IPS-NIHi7 (cell line): ENCODE results near the gene KCTD11.
"Not testable (repeated sequence)": the region's sequence is repeated elsewhere in the genome, so short reads cannot be mapped to it uniquely, and the experiment has no call there.

Experiments
- DNase-seq: peaks from one replicate; pipeline ENCODE4 v3.0.0; 2012; ENCODE audit warnings: mixed read lengths; ENCODE audit errors: extremely low spot score

Gene KCTD11

GRCh38 chr17:7343250-7343649, 8.7 kb upstream of the KCTD11 start:
- no peak for DNase-seq

GRCh38 chr17:7346761-7347614, 5.0 kb upstream of the KCTD11 start:
- DNase-seq, result no peak

- no peak for DNase-seq
Measured at GRCh38 chr17:7347630-7348477, 4.1 kb upstream of the KCTD11 start.

GRCh38 chr17:7348478-7349242, 3.3 kb upstream of the KCTD11 start:
- no peak for DNase-seq

GRCh38 chr17:7352503-7352889, 534 bp downstream of the KCTD11 start:
- DNase-seq, result no peak

- no peak for DNase-seq
Measured at GRCh38 chr17:7352910-7353635, 1.1 kb downstream of the KCTD11 start.

GRCh38 chr17:7354262-7354843, 2.4 kb downstream of the KCTD11 start:
- DNase-seq, result no peak

- DNase-seq, result no peak
Measured at GRCh38 chr17:7355053-7355452, 3.1 kb downstream of the KCTD11 start, which contains the start of gene TMEM95. TMEM95 (plus strand) TSS chr17:7355156; CDS start chr17:7355205, 49 bp downstream.

- DNase-seq, result no peak
Measured at GRCh38 chr17:7355573-7355972, 3.6 kb downstream of the KCTD11 start.

- peak; percentile 93 for DNase-seq
Measured at GRCh38 chr17:7356072-7356549, 4.1 kb downstream of the KCTD11 start.

- DNase-seq, result no peak
Measured at GRCh38 chr17:7356756-7357155, 4.8 kb downstream of the KCTD11 start.

GRCh38 chr17:7357381-7357780, 5.4 kb downstream of the KCTD11 start:
- no peak for DNase-seq

- DNase-seq, result no peak
Measured at GRCh38 chr17:7361906-7362305, 9.9 kb downstream of the KCTD11 start.

- DNase-seq, result no peak
Measured at GRCh38 chr17:7363311-7363710, 11.3 kb downstream of the KCTD11 start.

GRCh38 chr17:7365963-7366362, 14.0 kb downstream of the KCTD11 start:
- DNase-seq, result not testable (repeated sequence)

- DNase-seq, result peak; percentile 42
Measured at GRCh38 chr17:7367083-7367482, 15.1 kb downstream of the KCTD11 start.

GRCh38 chr17:7367918-7368598, 16.1 kb downstream of the KCTD11 start:
- DNase-seq, result no peak

- not testable (repeated sequence) for DNase-seq
Measured at GRCh38 chr17:7368599-7368994, 16.6 kb downstream of the KCTD11 start.

GRCh38 chr17:7369825-7370224, 17.9 kb downstream of the KCTD11 start:
- DNase-seq, result no peak

- no peak for DNase-seq
Measured at GRCh38 chr17:7370853-7371252, 18.9 kb downstream of the KCTD11 start.
